GM12891 (cell line): ENCODE results near the gene CNOT3.
A peak's percentile ranks its signal among the peaks of the same experiment; 100 is the strongest.
"Not testable (repeated sequence)": the region's sequence is repeated elsewhere in the genome, so short reads cannot be mapped to it uniquely, and the experiment has no call there.

Experiments
- DNase-seq: peaks from one replicate; pipeline ENCODE4 v3.0.0; 2011; ENCODE audit warnings: low spot score; ENCODE audit not compliant: insufficient read length
- FAIRE-seq: peaks from 2 replicates; lab custom pipeline; 2011; peaks lifted over from hg19 to GRCh38; lab: Jason Lieb, UNC
- PAX5 ChIP-seq: IDR thresholded peaks from 2 replicates; pipeline ENCODE4 v1.6.1; 2011; ENCODE audit warnings: low read length, moderate library complexity, mild to moderate bottlenecking; ENCODE audit not compliant: insufficient read depth, severe bottlenecking
- POLR2A ChIP-seq: IDR thresholded peaks from 2 replicates; pipeline ENCODE4 v1.6.1; 2011; ENCODE audit warnings: low read depth, low read length, control low read depth
- POLR2AphosphoS5 ChIP-seq: IDR thresholded peaks from 2 replicates; pipeline ENCODE4 v1.6.1; 2011; ENCODE audit warnings: low read depth, low read length, control low read depth
- POU2F2 ChIP-seq: IDR thresholded peaks from 2 replicates; pipeline ENCODE4 v1.6.1; 2011; ENCODE audit warnings: low read depth, mild to moderate bottlenecking, control low read depth, low read length, moderate library complexity
- SPI1 ChIP-seq: IDR thresholded peaks from 2 replicates; pipeline ENCODE4 v1.6.1; 2011; ENCODE audit warnings: low read depth, low read length, control low read depth
- TAF1 ChIP-seq: IDR thresholded peaks from 2 replicates; pipeline ENCODE4 v1.6.1; 2011; ENCODE audit warnings: low read depth, low read length, control low read depth

Gene CNOT3

GRCh38 chr19:54179921-54180461 lies 42.4 kb downstream of the CNOT3 start:
- FAIRE-seq, result no peak
- TF ChIP-seq SPI1 (no peak), POU2F2 (no peak), TAF1 (no peak), POLR2AphosphoS5 (no peak), PAX5 (no peak), POLR2A (no peak)
- DNase-seq, result no peak

DNA sequence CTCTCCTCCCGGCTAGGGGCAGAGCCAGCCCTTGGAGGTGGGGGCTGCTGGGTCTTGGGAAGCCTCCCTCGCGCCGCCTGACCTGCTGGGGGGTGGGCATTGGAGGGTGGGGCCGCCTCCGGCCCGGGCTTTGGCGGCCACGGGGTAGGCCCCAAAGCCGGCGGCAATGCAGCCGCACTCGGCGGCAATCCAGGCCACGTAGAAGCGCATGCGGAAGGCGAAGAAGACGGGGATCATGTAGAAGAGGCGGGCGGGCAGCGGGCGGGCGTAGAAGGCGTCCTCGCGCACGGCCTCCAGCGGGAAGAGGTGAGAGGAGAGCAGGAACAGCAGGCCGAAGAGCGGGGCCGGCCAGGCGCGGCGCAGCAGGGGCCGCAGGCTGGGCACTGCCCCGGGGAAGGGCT lies 43.1 kb downstream of the CNOT3 start:
- FAIRE-seq, result no peak
- no peak for TF ChIP-seq POLR2AphosphoS5
- no peak for TF ChIP-seq POLR2A
- no peak for TF ChIP-seq PAX5
- no peak for TF ChIP-seq TAF1
- no peak for TF ChIP-seq POU2F2
- TF ChIP-seq SPI1, result no peak
- DNase-seq, result no peak

DNA sequence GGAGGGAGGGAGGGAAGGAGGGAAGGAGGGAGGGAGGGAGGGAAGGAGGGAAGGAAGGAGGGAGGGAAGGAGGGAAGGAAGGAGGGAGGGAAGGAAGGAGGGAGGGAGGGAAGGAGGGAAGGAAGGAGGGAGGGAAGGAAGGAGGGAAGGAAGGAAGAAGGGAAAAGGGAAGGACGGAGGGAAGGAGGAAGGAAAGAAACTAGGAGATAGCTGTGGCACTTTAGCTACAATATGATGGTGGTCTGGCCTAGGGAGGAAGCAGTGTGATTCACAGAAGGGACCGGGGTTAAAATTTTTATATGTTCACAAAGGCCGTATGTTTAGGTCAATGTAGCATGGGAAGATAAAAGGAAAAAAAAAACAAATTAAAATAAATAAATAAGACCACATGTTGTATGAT lies 44.3 kb downstream of the CNOT3 start:
- not testable (repeated sequence) for FAIRE-seq

DNA sequence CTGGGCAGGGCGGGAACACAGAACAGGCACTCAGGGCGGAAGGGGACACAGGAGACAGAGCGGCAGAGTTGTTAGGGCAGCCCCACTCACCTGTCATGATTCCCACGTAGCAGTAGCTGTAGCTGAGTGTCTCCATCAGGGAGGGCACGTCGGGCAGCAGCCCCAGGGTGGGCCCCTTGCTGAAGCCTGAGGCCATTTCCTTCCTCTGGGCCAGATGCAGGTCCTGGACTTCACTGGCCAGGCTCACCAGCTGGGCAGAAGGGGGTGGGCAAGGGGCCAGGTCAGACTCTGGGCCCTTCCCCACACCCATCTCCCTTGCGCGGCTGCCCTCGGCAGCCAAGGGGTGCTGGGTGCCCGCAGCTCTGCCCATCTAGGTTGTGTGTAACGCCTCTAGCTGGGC lies 45.9 kb downstream of the CNOT3 start:
- no peak for DNase-seq
- FAIRE-seq, result no peak
- TF ChIP-seq TAF1 (no peak), POLR2A (no peak), POU2F2 (no peak), SPI1 (no peak), POLR2AphosphoS5 (no peak), PAX5 (no peak)

More for the DNA sequence above, 44.3 kb downstream of the CNOT3 start:
- not testable (repeated sequence) for DNase-seq

- no peak for TF ChIP-seq POLR2AphosphoS5
- TF ChIP-seq POU2F2, result no peak
- no peak for TF ChIP-seq SPI1
- no peak for TF ChIP-seq PAX5
- FAIRE-seq, result no peak
- no peak for DNase-seq
Measured at GRCh38 chr19:54186351-54186750, 48.8 kb downstream of the CNOT3 start.

DNA sequence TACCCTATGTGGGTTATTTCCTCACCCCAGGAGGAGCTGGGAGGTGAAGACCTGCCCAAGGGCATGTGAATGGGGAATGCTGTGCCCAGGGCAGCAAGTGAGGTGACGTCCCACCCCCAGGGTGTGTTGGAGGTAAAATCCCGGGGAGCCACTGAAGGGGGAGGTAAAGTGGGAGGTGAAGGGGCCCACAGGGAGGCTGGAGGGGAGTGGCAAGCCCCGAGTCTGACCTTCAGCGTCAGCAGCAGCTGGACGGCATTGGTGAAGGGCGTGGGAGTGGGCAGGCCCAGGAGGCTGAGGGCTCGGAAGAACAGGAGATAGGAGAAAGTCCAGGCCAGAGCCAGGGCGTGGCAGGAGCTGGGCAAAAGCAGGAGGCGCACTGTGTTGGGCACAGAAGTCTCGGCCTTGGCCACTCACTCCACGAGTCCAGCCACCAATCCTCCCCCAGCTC lies 49.4 kb downstream of the CNOT3 start:
- TF ChIP-seq TAF1, result no peak
- no peak for DNase-seq
- FAIRE-seq, result no peak

GRCh38 chr19:54188215-54188871 lies 50.8 kb downstream of the CNOT3 start:
- FAIRE-seq, result no peak
- TF ChIP-seq PAX5, result no peak
- no peak for TF ChIP-seq SPI1
- TF ChIP-seq POLR2A, result no peak
- TF ChIP-seq POU2F2, result no peak
- no peak for TF ChIP-seq POLR2AphosphoS5
- TF ChIP-seq TAF1, result no peak
- DNase-seq, result no peak

DNA sequence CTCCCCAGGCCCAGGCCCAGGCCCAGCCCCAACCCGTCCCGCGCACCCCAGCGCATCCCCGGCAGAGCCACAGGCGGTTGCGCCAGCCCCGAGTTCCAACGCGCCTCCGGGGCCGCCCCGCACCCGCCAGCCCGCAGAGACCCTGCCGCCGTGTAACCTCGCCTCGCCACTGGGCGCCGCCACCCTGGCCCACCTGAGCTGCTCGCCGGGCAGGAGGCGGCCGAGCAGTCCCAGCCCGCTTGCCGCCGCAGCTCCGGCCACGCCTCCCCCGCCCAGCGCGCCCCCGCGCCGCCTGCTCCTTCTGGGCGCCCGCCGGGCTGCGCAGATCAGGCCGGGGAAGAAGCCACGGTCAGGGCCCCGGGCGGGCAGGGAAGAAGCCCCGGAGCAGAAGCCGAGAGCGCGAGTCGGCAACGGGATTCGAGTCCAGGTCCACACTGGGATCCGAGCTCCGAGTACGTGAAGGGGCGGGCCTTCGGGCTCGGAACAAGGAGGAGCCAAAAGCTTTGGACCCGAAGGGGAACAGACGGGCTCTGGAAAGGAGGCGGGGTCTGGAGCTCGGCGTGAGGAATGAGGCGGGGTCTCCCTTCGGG lies 51.7 kb downstream of the CNOT3 start, which contains the start of gene MBOAT7:
Gene MBOAT7, minus strand, starts transcription at position 436 of the 590 bp plus-strand sequence. CDS start 1,072 bp downstream, outside the sequence.
- FAIRE-seq (no peak), DNase-seq (peak; percentile 87)

DNA sequence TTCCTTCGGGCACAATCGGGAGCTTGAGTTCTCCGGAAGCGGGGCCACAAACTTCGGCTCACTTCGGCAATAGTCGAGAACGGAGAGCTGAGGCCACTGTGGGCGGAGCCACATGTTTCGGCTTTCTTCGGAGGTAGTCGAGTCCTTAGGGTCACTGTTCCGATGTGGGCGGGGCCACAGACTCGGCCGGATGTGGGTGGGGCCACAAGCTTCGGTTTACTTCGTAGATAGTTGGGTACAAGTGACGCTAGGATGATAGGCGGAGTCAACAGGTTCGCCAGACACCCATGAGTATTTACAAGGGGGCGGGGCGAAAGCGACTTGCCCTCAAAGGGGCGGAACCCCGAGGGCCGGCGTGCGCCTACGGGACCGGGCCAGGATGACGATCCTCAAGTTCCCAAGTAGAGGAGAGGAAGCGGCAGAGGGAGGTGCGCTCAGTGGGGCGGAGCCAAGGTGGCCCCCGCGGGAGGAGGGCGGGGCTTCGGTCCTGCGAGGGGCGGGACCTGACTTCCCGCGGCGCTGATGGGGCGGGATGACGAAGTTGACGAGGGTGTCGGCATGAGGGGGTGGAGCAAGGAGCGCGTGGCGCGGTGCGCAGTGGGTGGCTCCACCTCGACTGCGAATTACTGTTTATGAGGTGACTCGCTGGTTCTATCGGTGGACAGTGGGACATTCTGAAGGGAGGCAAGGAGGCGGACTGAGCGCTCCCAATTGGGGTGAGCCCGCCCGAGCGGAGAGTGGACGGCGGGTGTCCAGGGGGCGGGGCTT lies 52.4 kb downstream of the CNOT3 start:
- peak; percentile 70 for DNase-seq
- TF ChIP-seq PAX5, result no peak
- TF ChIP-seq TAF1, result peak; percentile 41; the same call in 1 of the 2 replicates
- no peak for TF ChIP-seq POU2F2
- TF ChIP-seq SPI1, result peak; percentile 45
- TF ChIP-seq POLR2AphosphoS5, result peak; percentile 84
- TF ChIP-seq POLR2A, result peak; percentile 79; the same call in 1 of the 2 replicates
- FAIRE-seq, result peak; percentile 100

More for the DNA sequence above, 51.7 kb downstream of the CNOT3 start, which contains the start of gene MBOAT7:
- no peak for TF ChIP-seq POLR2A
- no peak for TF ChIP-seq PAX5
- no peak for TF ChIP-seq SPI1
- no peak for TF ChIP-seq POLR2AphosphoS5
- no peak for TF ChIP-seq TAF1
- no peak for TF ChIP-seq POU2F2
